HL-60 (cell line): ENCODE results near the gene UBTD1.
"Not testable (repeated sequence)": the region's sequence is repeated elsewhere in the genome, so short reads cannot be mapped to it uniquely, and the experiment has no call there.

Source experiments
- CTCF ChIP-seq: IDR thresholded peaks from one replicate; pipeline ENCODE4 v1.5.1; 2011; ENCODE audit warnings: low read length, control low read depth, inconsistent platforms; ENCODE audit not compliant: insufficient read depth
- GABPA ChIP-seq: IDR thresholded peaks from 2 replicates; pipeline ENCODE4 v1.6.1; 2012; ENCODE audit warnings: low read depth
- POLR2AphosphoS5 ChIP-seq: IDR thresholded peaks from 2 replicates; pipeline ENCODE4 v1.6.1; 2012; ENCODE audit warnings: low read depth
- REST ChIP-seq: IDR thresholded peaks from 2 replicates; pipeline ENCODE4 v1.6.1; 2012; ENCODE audit warnings: low read depth; ENCODE audit not compliant: insufficient replicate concordance

- not testable (repeated sequence) for TF ChIP-seq CTCF, POLR2AphosphoS5, GABPA, REST
Measured at GRCh38 chr10:97576487-97576886, 77.8 kb downstream of the UBTD1 start.
